GM19455 (cell line): ENCODE measurements around the gene LGMN.
A peak's percentile ranks its signal among the peaks of the same experiment; 100 is the strongest.
"Not testable (repeated sequence)": the region's sequence is repeated elsewhere in the genome, so short reads cannot be mapped to it uniquely, and the experiment has no call there.

Experiments used
- ATAC-seq: cut with Tn5 transposase; IDR thresholded peaks from one replicate; pipeline ENCODE4 v1.9.1; 2021; ENCODE audit not compliant: unreplicated experiment

LGMN gene

GRCh38 chr14:92748259-92749016 lies at the start of gene LGMN:
Gene LGMN, minus strand, starts transcription at chr14:92748627. Its CDS starts 15,841 bp downstream, at chr14:92732786.
- peak; percentile 82 for ATAC-seq

DNA sequence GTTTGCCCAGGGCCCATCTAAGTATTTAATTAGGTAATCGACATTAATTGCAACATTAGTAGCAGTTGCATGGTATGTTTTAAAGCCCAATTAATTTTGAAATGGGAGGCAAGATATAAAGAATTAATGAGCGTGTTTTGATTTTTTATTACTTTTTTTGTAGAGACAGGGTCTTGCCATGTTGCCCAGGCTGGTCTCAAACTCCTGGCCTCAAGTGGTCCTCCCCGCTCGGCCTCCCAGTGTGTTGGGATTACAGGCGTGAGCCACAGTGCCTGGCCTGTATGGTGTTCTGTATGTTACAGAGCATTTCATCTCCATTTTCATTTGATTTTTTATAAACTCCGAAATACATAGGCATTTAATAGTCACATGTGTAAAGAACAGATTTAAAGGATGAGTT lies 46.5 kb upstream of the LGMN start:
- no peak for ATAC-seq

DNA sequence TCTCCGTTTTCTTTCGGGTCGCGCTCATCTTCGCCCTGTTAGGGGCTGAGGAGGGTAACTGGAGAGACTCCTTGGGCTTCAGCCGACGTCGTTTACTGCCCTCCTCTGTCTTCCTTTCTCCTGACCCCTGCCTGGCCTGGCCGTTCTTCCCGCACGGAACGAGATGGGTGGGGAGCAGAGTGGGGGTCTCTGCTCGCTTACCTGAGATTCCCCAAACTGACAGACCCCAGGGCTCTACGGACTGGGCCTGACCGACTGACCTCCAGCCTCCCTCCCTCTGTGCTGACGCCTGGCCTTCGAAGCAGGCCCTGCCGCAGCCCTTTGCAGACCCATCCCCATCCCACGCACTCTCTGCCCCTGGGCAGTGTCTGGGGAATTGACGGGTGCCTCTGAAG lies 46.1 kb upstream of the LGMN start:
- no peak for ATAC-seq

DNA sequence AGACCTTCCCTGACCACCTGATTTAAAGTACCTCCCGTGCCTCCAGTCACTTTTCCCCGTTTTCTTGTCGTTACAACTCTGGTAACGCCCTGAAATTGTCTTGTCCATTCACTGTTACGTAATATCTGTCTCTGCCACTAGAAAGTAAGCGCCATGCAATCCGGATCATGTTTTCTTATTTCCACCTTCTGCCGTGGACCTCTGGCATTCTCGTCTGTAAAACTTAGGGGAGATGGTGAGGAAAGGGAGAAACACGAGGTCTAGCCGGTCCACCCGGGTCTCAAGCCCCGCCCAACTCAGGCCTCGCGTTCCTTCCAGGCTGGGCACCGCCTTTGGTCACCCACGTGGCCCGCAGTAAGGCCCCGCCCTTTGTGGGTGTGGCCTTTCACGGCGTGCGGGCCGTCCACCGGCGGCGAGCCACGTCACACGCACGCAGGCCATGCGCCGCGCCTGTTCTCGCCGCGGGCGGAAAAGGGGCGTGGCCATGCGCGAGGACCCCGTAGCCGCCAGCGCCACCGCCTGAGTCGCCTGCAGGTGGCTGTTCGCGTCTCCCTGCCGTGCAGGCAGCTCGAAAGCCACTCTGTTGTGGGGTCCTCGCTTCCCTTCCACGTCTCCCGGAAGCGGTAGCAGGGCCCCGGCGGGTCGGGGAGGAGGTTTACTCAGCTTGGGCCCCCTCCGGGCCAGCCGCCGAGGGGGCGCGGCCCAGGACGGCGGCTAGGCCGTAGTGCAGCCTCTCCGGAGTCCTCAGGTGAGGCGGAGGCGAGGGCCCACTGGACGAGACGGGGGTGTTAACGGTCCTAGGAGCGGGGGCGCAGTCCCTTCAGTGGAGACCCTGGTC lies 45.5 kb upstream of the LGMN start, which contains the start of gene GOLGA5:
Gene GOLGA5 (plus strand): TSS at position 597 of the 838 bp plus-strand sequence. CDS start 3,133 bp downstream, outside the sequence.
- peak; percentile 96 for ATAC-seq

DNA sequence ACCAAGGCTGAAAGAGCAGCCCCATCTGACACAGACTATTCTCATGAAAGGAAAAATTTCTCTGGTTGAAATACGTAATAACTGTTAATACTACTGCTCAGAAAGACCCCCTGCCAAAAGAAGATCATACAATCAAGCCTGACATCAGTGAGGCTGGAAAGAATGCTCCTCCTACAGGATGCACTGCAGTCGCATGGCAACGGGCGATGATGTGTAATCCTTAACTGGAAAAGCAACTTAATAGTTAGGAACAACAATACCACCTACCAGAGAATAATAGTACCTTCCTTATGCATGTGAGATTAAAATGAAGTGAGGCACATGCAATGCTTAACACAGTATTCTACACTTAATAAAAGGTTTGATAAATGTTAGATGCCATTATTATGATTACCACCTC lies 44.5 kb upstream of the LGMN start:
- ATAC-seq = no peak

DNA sequence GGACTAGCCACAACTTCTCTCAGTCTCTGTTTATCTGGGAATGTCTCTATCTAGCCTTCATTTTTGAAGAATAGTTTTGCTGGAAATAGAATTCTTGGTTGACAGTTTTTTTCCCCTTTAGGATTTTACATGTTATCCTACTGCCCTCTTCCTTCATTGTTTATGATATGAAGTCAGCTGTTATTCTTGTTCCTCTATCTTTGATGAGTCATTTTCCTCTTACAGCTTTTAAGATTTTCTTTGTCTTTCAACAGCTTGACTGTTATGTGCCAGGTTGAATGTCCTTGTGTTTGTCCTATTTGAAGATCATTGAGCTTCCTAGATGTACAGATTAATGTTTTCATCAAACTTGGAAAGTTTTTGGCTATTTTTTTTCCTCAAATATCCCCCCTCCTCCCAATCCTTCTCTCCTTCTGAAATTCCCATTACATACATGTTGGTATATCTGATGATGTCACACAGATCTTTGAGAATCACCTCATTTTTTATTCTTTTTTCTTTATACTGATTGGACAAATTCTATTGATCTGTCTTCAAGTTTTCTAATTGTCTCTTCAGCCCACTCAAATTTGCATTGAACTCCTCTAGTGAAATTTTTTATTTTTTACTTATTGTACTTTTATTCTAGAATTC lies 41.1 kb upstream of the LGMN start:
- no peak for ATAC-seq

GRCh38 chr14:92787554-92787953 lies 39.1 kb upstream of the LGMN start:
- ATAC-seq = no peak

GRCh38 chr14:92786427-92786756 lies 38.0 kb upstream of the LGMN start:
- ATAC-seq = no peak

DNA sequence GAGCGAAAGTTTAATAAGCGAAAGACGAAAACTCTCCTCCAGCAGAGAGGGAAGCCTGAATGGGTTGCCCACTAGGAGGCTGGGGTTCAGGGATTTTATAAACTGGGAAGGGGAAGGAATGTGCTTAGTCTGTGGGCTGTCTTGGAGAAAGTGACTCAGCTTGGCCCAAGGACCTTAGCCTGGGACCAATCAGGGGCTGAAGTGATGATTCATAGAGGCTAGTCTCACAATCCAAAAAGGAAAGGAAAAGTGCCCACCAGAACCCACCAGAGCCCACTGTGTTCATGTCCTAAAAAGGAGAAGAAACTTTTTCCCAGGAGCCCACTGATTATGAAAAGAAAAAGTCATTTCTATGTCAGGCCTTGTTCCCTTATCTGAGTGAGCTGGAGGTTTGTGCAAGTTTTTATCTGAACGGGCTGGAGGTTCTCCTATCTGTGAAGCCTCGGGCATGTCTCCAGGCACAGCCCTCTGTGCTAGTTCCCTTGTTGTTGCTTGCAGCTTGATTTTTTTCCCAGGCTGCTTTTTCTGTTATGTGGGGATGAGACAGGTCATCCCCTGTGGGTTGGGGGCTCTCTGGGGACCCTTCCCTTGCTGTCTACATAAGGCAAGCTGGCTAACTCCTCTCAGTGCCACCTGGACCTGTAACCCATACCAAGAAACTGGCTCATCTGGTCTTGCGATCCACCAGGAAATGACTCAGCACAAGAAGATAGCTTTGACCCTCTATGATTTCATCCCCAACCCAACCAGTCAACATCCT lies 37.4 kb upstream of the LGMN start:
- no peak for ATAC-seq

GRCh38 chr14:92783813-92784431 lies 35.5 kb upstream of the LGMN start:
- ATAC-seq = peak; percentile 63

DNA sequence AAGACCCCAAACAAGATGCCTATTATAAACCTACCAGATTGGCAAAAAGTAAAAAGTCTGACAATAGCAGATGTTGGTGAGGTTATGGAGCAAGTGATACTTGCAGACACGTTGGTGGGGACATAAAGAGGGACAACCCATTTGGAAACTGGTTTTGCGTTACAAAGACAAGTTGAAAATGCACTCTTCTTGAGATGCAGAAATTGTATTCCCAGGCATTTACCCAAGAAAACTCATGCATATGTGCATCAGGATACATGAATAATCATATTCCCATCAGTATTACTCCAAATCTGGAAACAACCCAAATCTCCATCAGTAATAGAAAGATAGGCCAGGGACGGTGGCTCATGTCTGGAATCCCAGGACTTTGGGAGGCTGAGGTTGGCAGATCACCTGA lies 32.9 kb upstream of the LGMN start:
- ATAC-seq = no peak

DNA sequence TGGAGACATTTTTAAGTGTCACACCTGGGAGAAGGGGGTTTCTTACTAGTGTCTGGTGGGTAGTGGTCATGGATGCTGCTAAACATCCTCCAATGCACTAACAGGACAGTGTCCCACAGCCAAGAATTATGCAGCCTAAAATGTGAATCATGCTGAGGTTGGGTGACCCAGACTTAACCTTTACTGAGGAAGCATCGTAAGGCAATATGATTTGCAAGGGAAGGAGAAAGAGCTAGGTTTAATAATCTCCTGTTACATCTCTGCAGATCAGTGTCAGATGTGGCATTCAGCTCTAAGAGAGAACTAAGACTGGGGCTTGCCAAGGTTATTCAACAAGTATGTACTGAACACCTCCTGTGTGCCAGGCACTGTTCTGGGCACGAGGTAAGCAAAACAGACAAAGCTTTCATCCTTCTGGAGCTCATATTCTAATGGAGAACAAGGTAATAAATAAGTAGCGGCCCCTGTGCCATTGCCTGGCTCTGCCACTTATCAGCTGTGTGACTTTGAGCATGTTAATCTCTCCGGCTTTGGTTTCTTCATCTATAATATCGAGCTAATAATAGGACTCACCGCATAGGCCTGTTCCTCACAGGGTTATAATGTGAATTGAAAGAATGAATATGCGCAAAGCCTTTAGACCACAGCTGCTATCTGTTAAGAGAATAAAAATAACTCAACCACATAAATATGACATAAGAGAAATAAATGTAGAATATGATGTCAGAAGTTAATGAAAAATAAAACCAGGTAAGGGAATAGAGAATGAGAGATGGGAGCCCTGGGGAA lies 32.2 kb upstream of the LGMN start:
- ATAC-seq = no peak

DNA sequence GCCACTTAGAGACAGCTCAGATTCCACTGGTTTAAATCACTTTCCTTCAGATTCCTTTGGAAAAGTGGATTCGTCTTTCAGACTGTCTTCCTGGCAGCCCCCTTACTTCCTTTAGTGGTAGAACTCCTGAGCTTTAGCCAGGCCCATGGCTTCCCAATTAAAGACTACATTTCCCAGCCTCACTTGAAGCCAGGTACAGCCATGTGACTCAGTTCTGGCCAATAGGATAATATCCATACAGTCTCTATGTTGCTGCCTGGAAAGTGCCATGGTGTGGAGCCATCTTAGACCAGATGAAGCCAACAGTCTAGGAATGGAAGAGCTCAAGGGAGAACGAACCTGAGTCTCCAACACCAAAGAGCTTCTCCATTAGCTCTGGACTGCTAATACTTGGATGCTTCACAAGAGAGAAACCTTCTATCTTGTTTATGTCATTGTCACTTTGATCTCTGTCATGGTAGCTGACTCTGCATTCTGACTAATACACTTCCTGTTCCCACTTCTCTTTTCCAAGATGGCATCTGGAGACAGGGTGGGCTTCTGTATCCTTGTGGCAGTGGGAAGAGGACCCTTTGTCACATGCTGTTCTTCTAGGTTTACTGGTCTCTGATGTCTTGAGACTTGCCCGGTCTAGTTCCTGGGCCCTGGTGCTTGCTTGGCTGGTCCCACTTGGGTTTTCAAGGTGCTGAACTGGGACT lies 30.6 kb upstream of the LGMN start:
- not testable (repeated sequence) for ATAC-seq

DNA sequence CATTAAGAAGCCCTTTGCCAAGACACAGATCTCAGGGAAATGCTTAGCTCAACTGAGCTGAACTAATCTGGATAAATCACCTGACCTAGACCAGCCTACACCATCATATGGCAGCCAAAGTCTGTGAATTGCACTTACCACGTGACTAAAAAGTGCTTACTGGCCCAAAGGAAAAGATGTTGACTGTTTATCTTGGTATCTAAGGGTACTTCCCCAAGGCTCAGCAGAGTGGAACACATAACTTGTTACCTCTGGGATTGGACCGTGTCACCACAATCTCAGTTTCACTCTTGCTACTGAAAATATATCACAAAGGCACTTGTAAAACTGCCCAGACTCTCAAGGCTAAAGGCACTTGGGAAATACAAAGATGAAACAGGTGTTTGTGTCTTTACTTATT lies 26.9 kb upstream of the LGMN start:
- ATAC-seq = peak; percentile 90

DNA sequence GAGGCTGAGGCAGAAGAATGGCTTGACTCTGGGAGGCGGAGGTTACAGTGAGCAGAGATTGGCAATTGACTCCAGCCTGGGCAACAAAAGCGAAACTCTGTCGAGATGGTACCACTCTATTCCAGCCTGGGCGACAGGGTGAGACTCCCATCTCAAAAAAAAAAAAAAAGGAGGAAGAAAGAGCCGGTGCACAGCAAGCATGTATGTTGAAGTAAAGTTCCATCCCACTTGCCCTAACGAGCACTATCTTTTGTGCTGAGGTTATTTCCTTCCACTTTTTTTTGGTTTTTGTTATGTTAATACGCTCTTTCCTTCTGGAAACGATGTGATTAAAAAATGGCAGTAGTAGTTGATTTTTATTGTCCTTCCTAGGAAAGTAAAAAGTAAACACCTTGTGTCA lies 26.1 kb upstream of the LGMN start:
- ATAC-seq = no peak

- ATAC-seq = no peak
These were observed 22.1 kb upstream of the LGMN start for GRCh38 chr14:92770484-92770883.

DNA sequence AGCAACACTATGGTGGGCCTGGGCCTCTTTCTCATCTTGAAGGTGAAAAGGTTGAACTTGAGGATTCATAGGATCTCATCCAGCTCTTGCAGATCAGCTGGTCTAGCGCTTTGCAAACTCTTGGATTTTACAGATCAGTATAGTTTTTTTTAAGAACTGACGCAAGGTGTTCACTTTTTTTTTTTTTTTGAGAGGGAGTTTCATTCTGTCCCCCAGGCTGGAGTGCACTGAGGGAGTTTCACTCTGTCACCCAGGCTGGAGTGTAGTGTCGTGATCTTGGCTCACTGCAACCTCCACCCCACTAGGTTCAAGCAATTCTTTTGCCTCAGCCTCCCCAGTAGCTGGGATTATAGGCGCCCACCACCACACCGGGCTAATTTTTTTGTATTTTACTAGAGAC lies 20.4 kb upstream of the LGMN start:
- no peak for ATAC-seq

DNA sequence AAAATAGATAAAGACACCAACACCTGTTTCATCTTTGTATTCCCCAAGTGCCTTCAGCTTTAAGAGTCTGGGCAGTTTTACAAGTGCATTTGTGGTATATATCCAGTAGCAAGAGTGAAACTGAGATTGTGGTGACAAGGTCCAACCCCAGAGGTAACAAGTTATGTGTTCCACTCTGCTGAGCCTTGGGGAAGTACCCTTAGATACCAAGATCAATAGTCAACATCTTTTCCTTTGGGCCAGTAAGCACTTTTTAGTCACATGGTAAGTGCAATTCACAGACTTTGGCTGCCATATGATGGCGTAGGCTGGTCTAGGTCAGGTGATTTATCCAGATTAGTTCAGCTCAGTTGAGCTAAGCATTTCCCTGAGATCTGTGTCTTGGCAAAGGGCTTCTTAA lies 19.8 kb upstream of the LGMN start:
- ATAC-seq = peak; percentile 87
